K562 (cell line): ENCODE results near the gene TMEM185A. TPM values are rescaled to one million over a fixed set of nuclear protein-coding genes. Genes with fewer than 3 reads are reported as not detected.

Experiments used
- ATAC-seq: fragments of 200-7000 bp; cut with Tn5 transposase; 3 replicates; pipeline ENCODE4 v1.9.1; 2020; ENCODE audit warnings: moderate library complexity
- BruUV-seq: library from RNA; stranded (reverse); fragments of 400-500 nt; replicated peaks from 2 replicates; lab custom pipeline; 2021; lab: Mats Ljungman, UMichigan
- CTCF ChIA-PET: fragments of 300-600 bp; formaldehyde crosslinking; extraction: SDS; loops from one replicate; lab custom pipeline; 2021; ENCODE audit warnings: low intra/inter-chr PET ratio; lab: Yijun Ruan, JAX
- POLR2A ChIA-PET: fragments of 300-600, 350-650 bp; sonication (Branson Sonifier 250); formaldehyde crosslinking; extraction: SDS; loops from one replicate; lab custom pipeline; 2021; ENCODE audit warnings: antibody characterized with exemption, inconsistent platforms; lab: Yijun Ruan, JAX
- DNase-seq, 4 experiments: peaks; one replicate each; pipeline versions ENCODE4 v3.0.0 to v3.0.0-alpha.2; 2011 to 2018; ENCODE audit warnings: low spot score in 3 of 4, mixed read lengths in 3 of 4; ENCODE audit errors: extremely low read depth in 1 of 4
- FAIRE-seq: peaks from 2 replicates; lab custom pipeline; 2011; peaks lifted over from hg19 to GRCh38; lab: Jason Lieb, UNC
- H2AFZ ChIP-seq: 2 replicates; pipeline ENCODE4 v1.6.0; 2011; ENCODE audit warnings: low read depth, low read length, control low read depth, inconsistent platforms
- H3K27ac ChIP-seq: fragments of 200-600 bp; 3 replicates; pipeline ENCODE4 v1.8.0; 2011; ENCODE audit warnings: low read depth, mild to moderate bottlenecking, control low read depth, inconsistent platforms, low read length, moderate library complexity, mixed read lengths; ENCODE audit errors: extremely low read depth
- H3K27me3 ChIP-seq, 2 experiments: fragments of 300-600 bp in 1 of 2; 2 replicates in 1 of 2; 3 replicates in 1 of 2; pipeline versions ENCODE4 v1.6.0 to v1.8.0; 2011; ENCODE audit warnings: inconsistent platforms in 2 of 2, low read length in 2 of 2, mild to moderate bottlenecking in 1 of 2, mixed read lengths in 1 of 2, moderate library complexity in 1 of 2; ENCODE audit not compliant: control insufficient read depth in 2 of 2, insufficient read depth in 2 of 2
- H3K36me3 ChIP-seq: fragments of 300-600 bp; 3 replicates; pipeline ENCODE4 v1.8.0; 2011; ENCODE audit warnings: mild to moderate bottlenecking, low read length, inconsistent platforms; ENCODE audit not compliant: control insufficient read depth, insufficient read depth
- H3K4me1 ChIP-seq, 2 experiments: fragments of 200-600 bp in 1 of 2; replicated peaks in 1 of 2; 2 replicates in 1 of 2; 3 replicates in 1 of 2; pipeline versions ENCODE4 v1.5.1 to v1.8.0; 2011; ENCODE audit warnings: inconsistent platforms in 2 of 2, low read length in 2 of 2, mild to moderate bottlenecking in 1 of 2, mixed read lengths in 1 of 2, moderate library complexity in 1 of 2; ENCODE audit not compliant: control insufficient read depth in 2 of 2, insufficient read depth in 2 of 2
- H3K4me2 ChIP-seq: 2 replicates; pipeline ENCODE4 v1.6.1; 2011; ENCODE audit warnings: low read length, control low read depth, inconsistent platforms, mixed read lengths; ENCODE audit not compliant: insufficient read depth
- H3K4me3 ChIP-seq: fragments of 200-600 bp; sonication (generic), shearing (Covaris generic); 2 replicates; pipeline ENCODE4 v1.5.1; 2016; ENCODE audit warnings: control low read depth, inconsistent platforms
- H3K79me2 ChIP-seq: fragments of 200-600 bp; 3 replicates; pipeline ENCODE4 v1.8.0; 2011; ENCODE audit warnings: low read length, inconsistent platforms; ENCODE audit not compliant: control insufficient read depth, insufficient read depth
- H3K9ac ChIP-seq, 2 experiments: 2 replicates each; pipeline versions ENCODE4 v1.6.0 to v1.6.1; 2011; ENCODE audit warnings: low read depth in 2 of 2, low read length in 2 of 2, control low read depth in 1 of 2, inconsistent platforms in 1 of 2, mild to moderate bottlenecking in 1 of 2, mixed read lengths in 1 of 2; ENCODE audit not compliant: insufficient read depth in 1 of 2
- H3K9me1 ChIP-seq: one replicate; pipeline ENCODE4 v1.6.0; 2011; ENCODE audit warnings: inconsistent platforms, mild to moderate bottlenecking, low read length, moderate library complexity; ENCODE audit not compliant: control insufficient read depth, insufficient read depth
- H3K9me3 ChIP-seq: replicated peaks from 2 replicates; pipeline ENCODE4 v1.5.1; 2011; ENCODE audit warnings: low read depth, low read length, inconsistent platforms; ENCODE audit not compliant: control insufficient read depth, insufficient read depth
- H4K20me1 ChIP-seq: replicated peaks from 2 replicates; pipeline ENCODE4 v1.6.1; 2011; ENCODE audit warnings: low read length, inconsistent platforms, mixed read lengths; ENCODE audit not compliant: control insufficient read depth, insufficient read depth
- C11orf30 ChIP-seq: fragments of 450-650 bp; IDR thresholded peaks from 2 replicates; pipeline ENCODE4 v1.6.1; 2016; ENCODE audit warnings: low read depth, mild to moderate bottlenecking
- EP400 ChIP-seq: fragments of 450-650 bp; IDR thresholded peaks from 2 replicates; pipeline ENCODE4 v1.6.1; 2017; ENCODE audit warnings: antibody characterized with exemption, mild to moderate bottlenecking, moderate library complexity
- HMG20B ChIP-seq: fragments of 250-450 bp; sonication (Bioruptor Pico); IDR thresholded peaks from 2 replicates; pipeline ENCODE4 v1.5.0; 2021; ENCODE audit warnings: mild to moderate bottlenecking
- MAFF ChIP-seq: IDR thresholded peaks from 2 replicates; pipeline ENCODE4 v1.6.1; 2012; ENCODE audit warnings: low read length, improper control_type of control experiment
- MAFG ChIP-seq: fragments of 450-650 bp; conservative IDR thresholded peaks from 2 replicates; pipeline ENCODE4 v1.6.1; 2016; ENCODE audit warnings: missing genetic modification characterization, missing compliant biosample characterization
- MAFK ChIP-seq: IDR thresholded peaks from 2 replicates; pipeline ENCODE4 v1.6.1; 2011; ENCODE audit warnings: low read length, improper control_type of control experiment
- NEUROD1 ChIP-seq: fragments of 150-350 bp; IDR thresholded peaks from 2 replicates; pipeline ENCODE4 v1.6.1; 2014; ENCODE audit warnings: borderline replicate concordance, low read length, low read depth; ENCODE audit not compliant: partially characterized antibody
- NFRKB ChIP-seq: fragments of 450-650 bp; IDR thresholded peaks from 2 replicates; pipeline ENCODE4 v1.6.1; 2016; ENCODE audit warnings: low read depth
- RBM15 ChIP-seq: fragments of 200-400 bp; formaldehyde crosslinking; IDR thresholded peaks from 2 replicates; pipeline ENCODE4 v1.6.1; 2018; ENCODE audit warnings: mild to moderate bottlenecking, low read length, moderate library complexity; ENCODE audit not compliant: insufficient read depth
- SAFB2 ChIP-seq: fragments of 200-400 bp; formaldehyde crosslinking; IDR thresholded peaks from 2 replicates; pipeline ENCODE4 v1.6.1; 2018; ENCODE audit warnings: borderline replicate concordance, low read length, low read depth, moderate library complexity; ENCODE audit not compliant: severe bottlenecking
- YY1 ChIP-seq, 3 experiments: IDR thresholded peaks; 2 replicates each; pipeline ENCODE4 v1.6.1; 2011; ENCODE audit warnings: low read length in 2 of 3, mild to moderate bottlenecking in 2 of 3, moderate library complexity in 2 of 3, borderline replicate concordance in 1 of 3, control low read depth in 1 of 3, low read depth in 1 of 3; ENCODE audit not compliant: insufficient read depth in 3 of 3, insufficient replicate concordance in 2 of 3, control insufficient read depth in 1 of 3, insufficient read length in 1 of 3; ENCODE audit errors: extremely low read depth in 1 of 3
- ZBTB17 ChIP-seq: fragments of 450-650 bp; formaldehyde crosslinking; IDR thresholded peaks from 2 replicates; pipeline ENCODE4 v1.4.0; 2020; ENCODE audit warnings: mild to moderate bottlenecking
- ZFPM2 ChIP-seq: fragments of 250-450 bp; sonication (Bioruptor Pico); IDR thresholded peaks from 2 replicates; pipeline ENCODE4 v1.5.1; 2022; ENCODE audit warnings: mild to moderate bottlenecking
- ZNF282 ChIP-seq: sonication (generic); formaldehyde crosslinking; IDR thresholded peaks from 2 replicates; pipeline ENCODE4 v1.8.1; 2023; ENCODE audit warnings: missing genetic modification reagents
- ZNF316 ChIP-seq: fragments of 450-650 bp; IDR thresholded peaks from 2 replicates; pipeline ENCODE4 v1.6.1; 2016
- WGBS: fragments of 100-300 bp; shearing (Covaris generic); methylation state at CpG from one replicate; pipeline ENCODE4 v1.1.6; 2016; ENCODE audit warnings: low coverage, mixed read lengths; ENCODE audit not compliant: insufficient coverage; ENCODE audit errors: missing lambda C conversion rate; 5-methylcytosine and 5-hydroxymethylcytosine counted together
- in situ Hi-C: fragments of 300-500 bp; cut with MboI; formaldehyde crosslinking; loops from 4 replicates; pipeline ENCODE4 v1.15.0; 2018; ENCODE audit warnings: inconsistent platforms, mixed read lengths
- intact Hi-C: fragments of 100-400 bp; cut with micrococcal nuclease; formaldehyde crosslinking; loops from 2 replicates; pipeline ENCODE4 v1.14.2; 2022
- polyA plus RNA-seq, 8 experiments: library from polyadenylated mRNA; depleted of rRNA in 4 of 8; stranded (reverse) in 5 of 8; unstranded in 3 of 8; fragments of >200 nt; fragmentation: Nextera tagmentation in 2 of 8; fragmentation: Illumina TruSeq in 1 of 8; extraction: Ambion mirVana in 2 of 8; extraction: Trizol in 1 of 8; gene quantifications; 2 replicates each; pipeline versions ENCODE4 v1.2.1 to v1.2.3, GENCODE V29; 2011 to 2014; ENCODE audit warnings: inconsistent platforms in 1 of 8, missing spikeins in 1 of 8
- total RNA-seq, 7 experiments: library from RNA; depleted of rRNA in 6 of 7; stranded (reverse); fragments of >200 nt in 6 of 7; fragmentation: Illumina TruSeq in 2 of 7; extraction: Trizol in 2 of 7; gene quantifications; 2 replicates each; pipeline versions ENCODE4 v1.2.1 to v1.2.3, GENCODE V29; 2011 to 2021; ENCODE audit warnings: low replicate concordance in 1 of 7
- TF ChIP-seq, protein P1 (sequence below): fragments of 450-650 bp; IDR thresholded peaks from 2 replicates; pipeline ENCODE4 v1.6.1; 2014; ENCODE audit warnings: low read depth, mild to moderate bottlenecking, moderate library complexity, borderline replicate concordance
- TF ChIP-seq, protein P2 (sequence below): fragments of 250-450 bp; sonication (Bioruptor Pico); IDR thresholded peaks from 2 replicates; pipeline ENCODE4 v1.5.0; 2021
- TF ChIP-seq, protein P3 (sequence below): sonication (generic); formaldehyde crosslinking; IDR thresholded peaks from 2 replicates; pipeline ENCODE4 v1.8.0; 2022; ENCODE audit warnings: mild to moderate bottlenecking, missing genetic modification reagents

The TMEM185A gene
- total and polyA plus RNA-seq, 9 of the 15 experiments (the other 6 are each of a cell fraction or from before 2014, with no cell fraction given), result 0.97 to 13.7 (median 5.4) TPM

DNA sequence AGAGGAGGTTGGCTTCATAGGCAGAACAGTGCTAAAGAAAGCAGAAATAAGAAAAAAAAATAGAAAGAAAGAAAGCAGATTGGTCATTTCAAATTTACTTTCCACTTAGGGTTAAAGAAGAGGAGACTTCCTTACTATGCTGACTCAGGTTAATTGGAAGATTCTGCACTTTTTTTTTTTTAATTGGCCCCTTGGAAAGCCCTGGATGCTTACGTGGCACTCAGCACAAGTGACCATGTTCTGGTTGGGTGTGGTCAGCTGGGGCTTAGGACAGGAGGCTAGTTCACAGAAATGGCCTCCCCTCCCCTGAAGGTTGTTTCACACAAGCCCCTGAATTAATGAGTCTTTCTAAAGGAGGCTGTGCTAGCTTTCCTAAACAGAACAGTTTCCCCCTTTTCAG lies 58.8 kb downstream of the TMEM185A start:
- peak; percentile 81 for ATAC-seq
- Histone ChIP-seq H3K79me2 (no peaks in the 10 kb centered on the region), H4K20me1 (no peaks in the 10 kb centered on the region), H3K4me2 (peak overlapping the region; percentile 25; the same call in 1 of the 2 replicates), H3K9me3 (no peaks in the 10 kb centered on the region), H3K27me3 (0 out of 5 replicates have a peak, but pooled peaks cover 0 to under 1% of the 10 kb centered on the region in 2 experiments), H3K9me1 (no peaks in the 10 kb centered on the region), H2AFZ (peak overlapping the region; percentile 51), H3K4me3 (no peak overlapping the region), H3K4me1 (peaks cover 0 to 3% of the 10 kb centered on the region in 2 experiments; a peak in 2 of 5 replicates), H3K9ac (peak overlapping the region in 1 of 2 experiments; percentile 30; a peak in 1 of 4 replicates), H3K27ac (peak overlapping the region; percentile 4; the same call in 1 of the 3 replicates), H3K36me3 (no peaks in the 10 kb centered on the region)
- CTCF ChIA-PET, result no interaction called here
- in situ Hi-C loops, result loop anchor here (10.0 kb wide), 1 partner anchor 58 kb away; no protein-coding TSS in a partner anchor
- POLR2A ChIA-PET, result no interaction called here
- WGBS, result 14% methylated on average over 1 of the region's 1 CpG
- peak; percentile 67 for FAIRE-seq
- intact Hi-C loops, result no loop called here
- peak; percentile 15 to 52 (median 24) for DNase-seq
- BruUV-seq, result no TSS peak
- no peak for TF ChIP-seq NEUROD1
- TF ChIP-seq, protein P1, sequence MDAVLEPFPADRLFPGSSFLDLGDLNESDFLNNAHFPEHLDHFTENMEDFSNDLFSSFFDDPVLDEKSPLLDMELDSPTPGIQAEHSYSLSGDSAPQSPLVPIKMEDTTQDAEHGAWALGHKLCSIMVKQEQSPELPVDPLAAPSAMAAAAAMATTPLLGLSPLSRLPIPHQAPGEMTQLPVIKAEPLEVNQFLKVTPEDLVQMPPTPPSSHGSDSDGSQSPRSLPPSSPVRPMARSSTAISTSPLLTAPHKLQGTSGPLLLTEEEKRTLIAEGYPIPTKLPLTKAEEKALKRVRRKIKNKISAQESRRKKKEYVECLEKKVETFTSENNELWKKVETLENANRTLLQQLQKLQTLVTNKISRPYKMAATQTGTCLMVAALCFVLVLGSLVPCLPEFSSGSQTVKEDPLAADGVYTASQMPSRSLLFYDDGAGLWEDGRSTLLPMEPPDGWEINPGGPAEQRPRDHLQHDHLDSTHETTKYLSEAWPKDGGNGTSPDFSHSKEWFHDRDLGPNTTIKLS, result peak; percentile 83; the same call in 1 of the 2 replicates
- no peak for TF ChIP-seq RBM15
- TF ChIP-seq MAFF, result peak; percentile 77
- TF ChIP-seq NFRKB, result 0 out of 2 replicates have a peak, but pooled peaks have one; percentile 31
- TF ChIP-seq MAFG (tag), result peak; percentile 85
- TF ChIP-seq ZBTB17 (CRISPR knock-in tag), result no peak
- peak; percentile 95 for TF ChIP-seq ZNF316
- no peak for TF ChIP-seq ZFPM2 (CRISPR knock-in tag)
- TF ChIP-seq YY1 (IDR thresholded peaks at IDR 0.05; ENCODE audit: borderline replicate concordance in 1 of 3, control insufficient read depth in 1 of 3, extremely low read depth in 1 of 3, insufficient read depth in 3 of 3, insufficient read length in 1 of 3, insufficient replicate concordance in 2 of 3, low read depth in 1 of 3, low read length in 2 of 3), result peak in 1 of 3 experiments; percentile 45
- peak; percentile 27; the same call in 1 of the 2 replicates for TF ChIP-seq EP400
- TF ChIP-seq MAFK, result peak; percentile 81
- peak; percentile 88 for TF ChIP-seq C11orf30
- TF ChIP-seq, protein P2, sequence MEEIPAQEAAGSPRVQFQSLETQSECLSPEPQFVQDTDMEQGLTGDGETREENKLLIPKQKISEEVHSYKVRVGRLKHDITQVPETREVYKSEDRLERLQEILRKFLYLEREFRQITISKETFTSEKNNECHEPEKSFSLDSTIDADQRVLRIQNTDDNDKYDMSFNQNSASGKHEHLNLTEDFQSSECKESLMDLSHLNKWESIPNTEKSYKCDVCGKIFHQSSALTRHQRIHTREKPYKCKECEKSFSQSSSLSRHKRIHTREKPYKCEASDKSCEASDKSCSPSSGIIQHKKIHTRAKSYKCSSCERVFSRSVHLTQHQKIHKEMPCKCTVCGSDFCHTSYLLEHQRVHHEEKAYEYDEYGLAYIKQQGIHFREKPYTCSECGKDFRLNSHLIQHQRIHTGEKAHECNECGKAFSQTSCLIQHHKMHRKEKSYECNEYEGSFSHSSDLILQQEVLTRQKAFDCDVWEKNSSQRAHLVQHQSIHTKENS (CRISPR knock-in tag), result no peak
- no peak for TF ChIP-seq HMG20B
- no peak for TF ChIP-seq SAFB2
- TF ChIP-seq, protein P3, sequence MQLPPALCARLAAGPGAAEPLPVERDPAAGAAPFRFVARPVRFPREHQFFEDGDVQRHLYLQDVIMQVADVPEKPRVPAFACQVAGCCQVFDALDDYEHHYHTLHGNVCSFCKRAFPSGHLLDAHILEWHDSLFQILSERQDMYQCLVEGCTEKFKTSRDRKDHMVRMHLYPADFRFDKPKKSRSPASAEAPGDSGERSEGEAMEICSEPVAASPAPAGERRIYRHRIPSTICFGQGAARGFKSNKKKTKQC (CRISPR knock-in tag), result no peak
- no peak for TF ChIP-seq ZNF282 (CRISPR knock-in tag)
